ENCODE data around the gene ADRA2A. TPM values are rescaled to one million over a fixed set of nuclear protein-coding genes. Genes with fewer than 3 reads are reported as not detected.

The ADRA2A gene
- total RNA-seq, 1 donor from 2014 or later, result 2.0 TPM

DNA sequence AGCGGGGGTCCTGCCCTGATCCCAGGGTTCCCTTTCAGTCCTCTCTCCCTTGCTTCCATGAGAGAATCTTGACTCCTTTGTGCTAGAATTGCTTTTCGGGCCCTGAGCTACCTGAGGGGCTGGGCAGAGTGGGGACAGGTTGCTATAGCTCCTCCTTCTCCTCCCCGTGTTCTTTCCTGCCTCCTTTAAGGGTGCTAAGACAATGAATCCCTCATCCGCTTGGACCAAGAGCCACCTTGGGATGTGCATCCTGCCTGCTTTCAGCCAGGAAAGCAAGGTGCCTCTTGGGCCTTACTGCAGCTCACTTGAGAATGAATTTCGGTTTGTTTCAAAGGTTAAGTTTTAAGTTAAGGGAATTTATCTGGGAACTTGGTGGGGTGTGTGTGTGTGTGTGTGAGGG, 53.6 kb downstream of the ADRA2A start:
- no peak for DNase-seq (ENCODE audit: extremely low read depth, low read depth, low spot score)

Other genes with a start within 250 kb of the ADRA2A start
- gene PDCD4, start 205.1 kb upstream of the ADRA2A start, total RNA-seq, result 45.5 and 56.6 TPM in 2 replicates
- 14.4 and 25.7 TPM in 2 replicates for gene BBIP1, start 157.8 kb upstream of the ADRA2A start, total RNA-seq
- gene SHOC2, start 157.4 kb upstream of the ADRA2A start, total RNA-seq, result 28.2 and 38.4 TPM in 2 replicates

Measured in glomerular endothelial cell (primary cell).